H1 (cell line): ENCODE data around the gene LIPM.

ENCODE experiments used
- CTCF ChIP-seq, 3 experiments: IDR thresholded peaks; 1 replicate in 2 of 3; 2 replicates in 1 of 3; pipeline versions ENCODE4 v1.5.1 to v1.6.1; 2011; ENCODE audit warnings: low read length in 3 of 3, mild to moderate bottlenecking in 3 of 3, inconsistent platforms in 2 of 3, low read depth in 1 of 3, moderate library complexity in 1 of 3; ENCODE audit not compliant: insufficient read depth in 1 of 3; ENCODE audit errors: control extremely low read depth in 1 of 3
- EGR1 ChIP-seq: IDR thresholded peaks from 2 replicates; pipeline ENCODE4 v1.6.1; 2011; ENCODE audit warnings: low read depth, low read length, borderline replicate concordance
- EP300 ChIP-seq, 2 experiments: IDR thresholded peaks; 1 replicate in 1 of 2; 2 replicates in 1 of 2; pipeline ENCODE4 v1.6.1; 2011 to 2012; ENCODE audit warnings: low read depth in 2 of 2, low read length in 2 of 2, mild to moderate bottlenecking in 2 of 2, borderline replicate concordance in 1 of 2, inconsistent platforms in 1 of 2, moderate library complexity in 1 of 2
- PHF8 ChIP-seq: fragments of 200-600 bp; sonication (generic); conservative IDR thresholded peaks from 2 replicates; pipeline ENCODE4 v1.7.1; 2012; ENCODE audit warnings: low read depth, mild to moderate bottlenecking, inconsistent platforms, low read length, moderate library complexity
- POLR2A ChIP-seq, 2 experiments: IDR thresholded peaks; 1 replicate in 1 of 2; 2 replicates in 1 of 2; pipeline ENCODE4 v1.6.1; 2011; ENCODE audit warnings: low read depth in 2 of 2, low read length in 2 of 2, mild to moderate bottlenecking in 2 of 2; ENCODE audit errors: control extremely low read depth in 1 of 2
- RAD21 ChIP-seq, 2 experiments: IDR thresholded peaks in 1 of 2; conservative IDR thresholded peaks in 1 of 2; 2 replicates each; pipeline ENCODE4 v1.6.1; 2011; ENCODE audit warnings: low read depth in 2 of 2, low read length in 2 of 2, improper control_type of control experiment in 1 of 2, inconsistent platforms in 1 of 2, mild to moderate bottlenecking in 1 of 2, moderate library complexity in 1 of 2
- SIN3A ChIP-seq, 2 experiments: IDR thresholded peaks in 1 of 2; conservative IDR thresholded peaks in 1 of 2; 2 replicates each; pipeline ENCODE4 v1.6.1; 2011 to 2012; ENCODE audit warnings: low read length in 2 of 2, improper control_type of control experiment in 1 of 2, low read depth in 1 of 2, mild to moderate bottlenecking in 1 of 2
- TAF1 ChIP-seq: IDR thresholded peaks from 2 replicates; pipeline ENCODE4 v1.6.1; 2011; ENCODE audit warnings: mild to moderate bottlenecking, low read depth, low read length
- TAF7 ChIP-seq: optimal IDR thresholded peaks from 2 replicates; pipeline ENCODE3; 2011; ENCODE audit warnings: low read depth, mild to moderate bottlenecking, inconsistent platforms, low read length, moderate library complexity, borderline replicate concordance

GRCh38 chr10:88835096-88835909, 32.8 kb downstream of the LIPM start:
- TF ChIP-seq PHF8 (no peak), CTCF (IDR thresholded peaks at IDR 0.05; ENCODE audit: control extremely low read depth in 1 of 3, insufficient read depth in 1 of 3, low read depth in 1 of 3, low read length in 3 of 3) (peak; percentile 69 to 95 (median 87)), SIN3A (conservative IDR thresholded peaks at IDR 0.05 in 1 of 2, IDR thresholded peaks at IDR 0.05 in 1 of 2; ENCODE audit: low read depth in 1 of 2, low read length in 2 of 2) (no peak), TAF1 (no peak), POLR2A (IDR thresholded peaks at IDR 0.05; ENCODE audit: control extremely low read depth in 1 of 2, low read depth in 2 of 2, low read length in 2 of 2) (no peak), EP300 (IDR thresholded peaks at IDR 0.05; ENCODE audit: borderline replicate concordance in 1 of 2, low read depth in 2 of 2, low read length in 2 of 2) (no peak), RAD21 (IDR thresholded peaks at IDR 0.05 in 1 of 2, conservative IDR thresholded peaks at IDR 0.05 in 1 of 2; ENCODE audit: low read depth in 2 of 2, low read length in 2 of 2) (peak; percentile 97 to 98), TAF7 (no peak), EGR1 (no peak)
